NCI-H82 treated with DMSO at 0.1 percent for 48 hours (cell line): ENCODE measurements around the gene CCL21.

Experiments used
- DNase-seq: peaks from one replicate; lab custom pipeline; 2025; ENCODE audit not compliant: unreplicated experiment; lab: John Stamatoyannopoulos, UW

CCL21 gene

GRCh38 chr9:34675048-34675714 is 34.8 kb downstream of the CCL21 start:
- DNase-seq, result peak; percentile 77

GRCh38 chr9:34674440-34674839 is 35.5 kb downstream of the CCL21 start:
- DNase-seq, result no peak

GRCh38 chr9:34671307-34671706 is 38.6 kb downstream of the CCL21 start:
- no peak for DNase-seq

- no peak for DNase-seq
These were observed 40.0 kb downstream of the CCL21 start for GRCh38 chr9:34669809-34670562.

GRCh38 chr9:34665381-34666250 is 44.3 kb downstream of the CCL21 start:
- peak; percentile 76 for DNase-seq

GRCh38 chr9:34665067-34665380 is 44.9 kb downstream of the CCL21 start:
- DNase-seq, result no peak

- peak; percentile 44 for DNase-seq
These were observed 45.5 kb downstream of the CCL21 start for GRCh38 chr9:34664281-34665066.

GRCh38 chr9:34663303-34663605 is 46.7 kb downstream of the CCL21 start:
- no peak for DNase-seq

GRCh38 chr9:34662526-34663302 is 47.2 kb downstream of the CCL21 start, which contains the start of gene CCL27:
Gene CCL27, minus strand, starts transcription at chr9:34662657. Its CDS starts 24 bp downstream, at chr9:34662633.
- no peak for DNase-seq

- DNase-seq, result no peak
These were observed 50.2 kb downstream of the CCL21 start for GRCh38 chr9:34659592-34660253.
